ENCODE data around the gene NBEAL2. TPM values are rescaled to one million over a fixed set of nuclear protein-coding genes. Genes with fewer than 3 reads are reported as not detected.

NBEAL2 gene
- total and polyA plus RNA-seq, 2 donors (not counting 1 experiment from before 2014, with no cell fraction given): 1.5 to 4.5 TPM

GRCh38 chr3:46930945-46931403 lies 48.5 kb upstream of the NBEAL2 start:
- H3K79me2 ChIP-seq (ENCODE audit: control insufficient read depth, insufficient read depth, low read length): peaks cover 54% of the 10 kb centered on the region
- H3K27me3 ChIP-seq (ENCODE audit: control insufficient read depth, insufficient read depth, low read length): no peaks in the 10 kb centered on the region
- H3K9ac ChIP-seq (ENCODE audit: insufficient read depth, low read length): no peak overlapping the region
- TF ChIP-seq CTCF (conservative IDR thresholded peaks at IDR 0.05 in 1 of 2, IDR thresholded peaks at IDR 0.05 in 1 of 2; ENCODE audit: low read depth in 1 of 2, low read length in 2 of 2): no peak
- TF ChIP-seq EZH2 (IDR thresholded peaks at IDR 0.05; ENCODE audit: low read length, missing control alignments): no peak
- H3K4me2 ChIP-seq (ENCODE audit: extremely low read depth, insufficient read depth, low read length): peak overlapping the region; percentile 2
- no peak overlapping the region for H3K4me3 ChIP-seq (replicated peaks in 1 of 4; ENCODE audit: control extremely low read depth in 1 of 4, insufficient read depth in 1 of 4, low read depth in 3 of 4, low read length in 4 of 4)
- H2AFZ ChIP-seq (ENCODE audit: low read length): no peak overlapping the region
- DNase-seq (ENCODE audit: low read depth in 2 of 2): no peak
- H3K9me3 ChIP-seq (ENCODE audit: control insufficient read depth, insufficient read depth, low read depth, low read length): no peaks in the 10 kb centered on the region
- H3K36me3 ChIP-seq (ENCODE audit: control insufficient read depth, insufficient read depth, low read length): peaks cover 9% of the 10 kb centered on the region
- H3K27ac ChIP-seq (ENCODE audit: insufficient read depth, low read length): peak overlapping the region; percentile 19
- peaks cover 40% of the 10 kb centered on the region for H3K4me1 ChIP-seq (ENCODE audit: control insufficient read depth, extremely low read depth, insufficient read depth, low read length)
- no peaks in the 10 kb centered on the region for H4K20me1 ChIP-seq (ENCODE audit: control insufficient read depth, extremely low read depth, insufficient read depth, low read length)

- Histone ChIP-seq H3K79me2 (ENCODE audit: control insufficient read depth, insufficient read depth, low read length) (peaks cover 54% of the 10 kb centered on the region), H3K4me3 (replicated peaks in 1 of 4; ENCODE audit: control extremely low read depth in 1 of 4, insufficient read depth in 1 of 4, low read depth in 3 of 4, low read length in 4 of 4) (no peak overlapping the region), H3K9me3 (ENCODE audit: control insufficient read depth, insufficient read depth, low read depth, low read length) (no peaks in the 10 kb centered on the region), H3K4me2 (ENCODE audit: extremely low read depth, insufficient read depth, low read length) (peak overlapping the region; percentile 2), H3K27ac (ENCODE audit: insufficient read depth, low read length) (peak overlapping the region; percentile 19), H3K9ac (ENCODE audit: insufficient read depth, low read length) (no peak overlapping the region), H4K20me1 (ENCODE audit: control insufficient read depth, extremely low read depth, insufficient read depth, low read length) (no peaks in the 10 kb centered on the region), H3K4me1 (ENCODE audit: control insufficient read depth, extremely low read depth, insufficient read depth, low read length) (peaks cover 45% of the 10 kb centered on the region), H3K27me3 (ENCODE audit: control insufficient read depth, insufficient read depth, low read length) (no peaks in the 10 kb centered on the region), H3K36me3 (ENCODE audit: control insufficient read depth, insufficient read depth, low read length) (peaks cover 6% of the 10 kb centered on the region), H2AFZ (ENCODE audit: low read length) (no peak overlapping the region)
- no peak for TF ChIP-seq CTCF (conservative IDR thresholded peaks at IDR 0.05 in 1 of 2, IDR thresholded peaks at IDR 0.05 in 1 of 2; ENCODE audit: low read depth in 1 of 2, low read length in 2 of 2)
- no peak for TF ChIP-seq EZH2 (IDR thresholded peaks at IDR 0.05; ENCODE audit: low read length, missing control alignments)
- peak in 1 of 2 donors; percentile 72 for DNase-seq (ENCODE audit: low read depth in 2 of 2)
Measured at GRCh38 chr3:46931631-46932331, 47.7 kb upstream of the NBEAL2 start.

GRCh38 chr3:46932455-46933225 lies 46.8 kb upstream of the NBEAL2 start:
- TF ChIP-seq CTCF (conservative IDR thresholded peaks at IDR 0.05 in 1 of 2, IDR thresholded peaks at IDR 0.05 in 1 of 2; ENCODE audit: low read depth in 1 of 2, low read length in 2 of 2) (no peak), EZH2 (IDR thresholded peaks at IDR 0.05; ENCODE audit: low read length, missing control alignments) (no peak)
- no peak overlapping the region for H3K9ac ChIP-seq (ENCODE audit: insufficient read depth, low read length)

More at GRCh38 chr3:46932455-46933225, 46.8 kb upstream of the NBEAL2 start:
- Histone ChIP-seq H2AFZ (ENCODE audit: low read length) (no peak overlapping the region), H3K36me3 (ENCODE audit: control insufficient read depth, insufficient read depth, low read length) (peaks cover 5% of the 10 kb centered on the region), H4K20me1 (ENCODE audit: control insufficient read depth, extremely low read depth, insufficient read depth, low read length) (no peaks in the 10 kb centered on the region), H3K27me3 (ENCODE audit: control insufficient read depth, insufficient read depth, low read length) (no peaks in the 10 kb centered on the region), H3K9me3 (ENCODE audit: control insufficient read depth, insufficient read depth, low read depth, low read length) (no peaks in the 10 kb centered on the region), H3K4me1 (ENCODE audit: control insufficient read depth, extremely low read depth, insufficient read depth, low read length) (peaks cover 54% of the 10 kb centered on the region), H3K4me2 (ENCODE audit: extremely low read depth, insufficient read depth, low read length) (no peak overlapping the region), H3K27ac (ENCODE audit: insufficient read depth, low read length) (no peak overlapping the region), H3K4me3 (replicated peaks in 1 of 4; ENCODE audit: control extremely low read depth in 1 of 4, insufficient read depth in 1 of 4, low read depth in 3 of 4, low read length in 4 of 4) (no peak overlapping the region), H3K79me2 (ENCODE audit: control insufficient read depth, insufficient read depth, low read length) (peaks cover 50% of the 10 kb centered on the region)
- DNase-seq (ENCODE audit: low read depth in 2 of 2): no peak

Data from fibroblast of lung (primary cell).